ENCODE data around the gene NELL1. TPM values are rescaled to one million over a fixed set of nuclear protein-coding genes. Genes with fewer than 3 reads are reported as not detected.

The NELL1 gene
- total RNA-seq, 1 donor from 2014 or later, result not detected

GRCh38 chr11:20880094-20880493, 210.7 kb downstream of the NELL1 start:
- Mint-ChIP-seq H3K4me3 (no peak overlapping the region), H3K36me3 (peaks cover 2% of the 10 kb centered on the region), H3K9me3 (no peaks in the 10 kb centered on the region), H3K27ac (no peak overlapping the region), H3K4me1 (no peaks in the 10 kb centered on the region), H3K27me3 (ENCODE audit: insufficient read depth, low read depth) (no peaks in the 10 kb centered on the region)
- Histone ChIP-seq H4K20me1 (ENCODE audit: low read depth) (no peaks in the 10 kb centered on the region), H3K4me2 (no peak overlapping the region), H2AFZ (replicated peaks) (no peak overlapping the region), H3K27me3 (no peaks in the 10 kb centered on the region), H3K4me1 (peaks cover 8% of the 10 kb centered on the region), H3K4me3 (no peak overlapping the region), H3F3A (ENCODE audit: low read depth) (peaks cover 5% of the 10 kb centered on the region), H3K79me2 (ENCODE audit: low read depth) (no peaks in the 10 kb centered on the region), H3K36me3 (no peaks in the 10 kb centered on the region), H3K9me3 (ENCODE audit: low read depth) (no peaks in the 10 kb centered on the region), H3K9ac (no peak overlapping the region), H3K27ac (no peak overlapping the region)
- DNase-seq (ENCODE audit: low spot score), result no peak
- no peak for TF ChIP-seq EZH2 (IDR thresholded peaks at IDR 0.05)
- TF ChIP-seq, protein P1, sequence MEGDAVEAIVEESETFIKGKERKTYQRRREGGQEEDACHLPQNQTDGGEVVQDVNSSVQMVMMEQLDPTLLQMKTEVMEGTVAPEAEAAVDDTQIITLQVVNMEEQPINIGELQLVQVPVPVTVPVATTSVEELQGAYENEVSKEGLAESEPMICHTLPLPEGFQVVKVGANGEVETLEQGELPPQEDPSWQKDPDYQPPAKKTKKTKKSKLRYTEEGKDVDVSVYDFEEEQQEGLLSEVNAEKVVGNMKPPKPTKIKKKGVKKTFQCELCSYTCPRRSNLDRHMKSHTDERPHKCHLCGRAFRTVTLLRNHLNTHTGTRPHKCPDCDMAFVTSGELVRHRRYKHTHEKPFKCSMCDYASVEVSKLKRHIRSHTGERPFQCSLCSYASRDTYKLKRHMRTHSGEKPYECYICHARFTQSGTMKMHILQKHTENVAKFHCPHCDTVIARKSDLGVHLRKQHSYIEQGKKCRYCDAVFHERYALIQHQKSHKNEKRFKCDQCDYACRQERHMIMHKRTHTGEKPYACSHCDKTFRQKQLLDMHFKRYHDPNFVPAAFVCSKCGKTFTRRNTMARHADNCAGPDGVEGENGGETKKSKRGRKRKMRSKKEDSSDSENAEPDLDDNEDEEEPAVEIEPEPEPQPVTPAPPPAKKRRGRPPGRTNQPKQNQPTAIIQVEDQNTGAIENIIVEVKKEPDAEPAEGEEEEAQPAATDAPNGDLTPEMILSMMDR (IDR thresholded peaks at IDR 0.05), result no peak
- no peak for TF ChIP-seq EZH2phosphoT487 (IDR thresholded peaks at IDR 0.05)

DNA sequence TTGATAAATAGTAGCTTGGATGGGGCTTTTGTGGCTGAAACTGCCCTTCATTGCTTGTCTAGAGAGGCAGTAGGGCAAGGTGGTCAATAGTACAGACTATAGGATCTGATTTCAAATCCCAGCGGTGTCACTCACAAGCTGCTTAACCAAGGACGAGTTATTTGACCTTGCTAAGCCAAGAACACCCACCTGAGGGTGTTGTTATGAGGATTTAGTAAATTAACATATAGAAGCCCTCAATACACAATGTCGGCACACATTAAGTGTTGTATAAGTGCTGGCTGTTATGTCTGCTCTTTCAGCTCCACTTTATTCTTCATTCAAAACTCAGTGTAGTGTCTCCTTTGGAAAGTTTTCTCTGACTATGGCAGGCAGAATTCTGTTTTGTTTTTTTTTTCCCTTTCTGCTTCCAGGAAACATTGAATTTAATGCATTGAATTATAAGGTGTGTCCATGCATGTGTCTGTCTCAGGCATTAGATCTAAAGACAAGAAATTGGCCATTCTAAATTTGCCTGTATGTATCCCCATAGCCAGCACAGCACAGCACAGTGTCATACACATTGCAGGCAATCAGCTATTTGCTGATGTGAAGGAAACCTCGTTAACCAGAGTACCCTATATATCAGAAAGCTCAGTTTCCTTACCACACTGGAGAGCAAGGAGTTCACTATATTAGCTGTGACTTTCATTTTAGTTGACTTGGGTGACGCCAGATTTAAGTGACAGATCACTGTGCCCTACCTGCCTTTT, 212.1 kb downstream of the NELL1 start:
- no peak overlapping the region for H2AFZ ChIP-seq (replicated peaks)
- no peaks in the 10 kb centered on the region for H3F3A ChIP-seq (ENCODE audit: low read depth)
- no peaks in the 10 kb centered on the region for H4K20me1 ChIP-seq (ENCODE audit: low read depth)
- H3K9me3 ChIP-seq (ENCODE audit: low read depth), result no peaks in the 10 kb centered on the region
- H3K4me1 ChIP-seq, result no peaks in the 10 kb centered on the region
- H3K79me2 ChIP-seq (ENCODE audit: low read depth), result no peaks in the 10 kb centered on the region
- Mint-ChIP-seq H3K36me3 (peaks cover 2% of the 10 kb centered on the region), H3K27me3 (ENCODE audit: insufficient read depth, low read depth) (no peaks in the 10 kb centered on the region), H3K9me3 (no peaks in the 10 kb centered on the region), H3K27ac (no peak overlapping the region), H3K4me3 (no peak overlapping the region), H3K4me1 (no peaks in the 10 kb centered on the region)
- H3K36me3 ChIP-seq, result no peaks in the 10 kb centered on the region
- H3K4me2 ChIP-seq, result no peak overlapping the region
- H3K27ac ChIP-seq, result no peak overlapping the region
- H3K27me3 ChIP-seq, result no peaks in the 10 kb centered on the region
- no peak overlapping the region for H3K4me3 ChIP-seq
- H3K9ac ChIP-seq, result no peak overlapping the region
- TF ChIP-seq EZH2 (IDR thresholded peaks at IDR 0.05), result no peak
- DNase-seq (ENCODE audit: low spot score), result no peak

GRCh38 chr11:20887137-20887536, 217.8 kb downstream of the NELL1 start:
- Histone ChIP-seq H3K9me3 (ENCODE audit: low read depth) (no peaks in the 10 kb centered on the region), H3K4me3 (no peak overlapping the region), H3K36me3 (no peaks in the 10 kb centered on the region), H2AFZ (replicated peaks) (no peak overlapping the region), H3K4me2 (no peak overlapping the region), H4K20me1 (ENCODE audit: low read depth) (no peaks in the 10 kb centered on the region), H3K4me1 (no peaks in the 10 kb centered on the region), H3K27me3 (no peaks in the 10 kb centered on the region), H3K79me2 (ENCODE audit: low read depth) (no peaks in the 10 kb centered on the region), H3K9ac (no peak overlapping the region), H3K27ac (no peak overlapping the region), H3F3A (ENCODE audit: low read depth) (no peaks in the 10 kb centered on the region)
- Mint-ChIP-seq H3K4me1 (no peaks in the 10 kb centered on the region), H3K9me3 (peaks cover 3% of the 10 kb centered on the region), H3K27ac (no peak overlapping the region), H3K36me3 (peaks cover 2% of the 10 kb centered on the region), H3K4me3 (no peak overlapping the region), H3K27me3 (ENCODE audit: insufficient read depth, low read depth) (peaks cover 3% of the 10 kb centered on the region)
- no peak for DNase-seq (ENCODE audit: low spot score)
- TF ChIP-seq EZH2 (IDR thresholded peaks at IDR 0.05) (no peak), EZH2phosphoT487 (IDR thresholded peaks at IDR 0.05) (no peak)
- TF ChIP-seq, protein P1 (IDR thresholded peaks at IDR 0.05), result no peak

DNA sequence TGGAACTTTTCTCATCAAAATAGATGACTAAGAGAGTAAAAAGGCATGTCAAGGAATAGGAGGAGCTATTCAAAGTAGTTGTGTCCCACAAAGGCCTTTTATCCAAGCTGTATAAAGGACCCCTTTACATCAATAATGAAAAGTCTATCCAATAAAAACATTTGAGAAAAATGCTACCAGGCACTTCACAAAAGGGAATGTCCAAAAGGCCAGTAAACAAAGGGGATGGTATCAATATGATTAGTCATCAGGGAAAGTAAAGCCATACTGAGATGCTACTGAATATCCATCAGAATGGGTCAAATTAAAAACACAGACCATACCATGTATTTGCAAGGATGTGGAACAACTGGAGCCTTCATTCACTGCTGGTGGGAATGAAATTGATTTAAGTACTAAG, 224.9 kb downstream of the NELL1 start:
- Mint-ChIP-seq H3K36me3 (peaks cover 5% of the 10 kb centered on the region), H3K9me3 (peaks cover 10% of the 10 kb centered on the region), H3K27me3 (ENCODE audit: insufficient read depth, low read depth) (no peaks in the 10 kb centered on the region), H3K27ac (no peak overlapping the region), H3K4me3 (no peak overlapping the region), H3K4me1 (no peaks in the 10 kb centered on the region)
- no peaks in the 10 kb centered on the region for H3K27me3 ChIP-seq
- H3K4me3 ChIP-seq, result no peak overlapping the region
- H3K79me2 ChIP-seq (ENCODE audit: low read depth), result no peaks in the 10 kb centered on the region
- H3K36me3 ChIP-seq, result no peaks in the 10 kb centered on the region
- no peaks in the 10 kb centered on the region for H3F3A ChIP-seq (ENCODE audit: low read depth)
- no peaks in the 10 kb centered on the region for H3K4me1 ChIP-seq
- no peaks in the 10 kb centered on the region for H4K20me1 ChIP-seq (ENCODE audit: low read depth)
- H3K4me2 ChIP-seq, result no peak overlapping the region
- H2AFZ ChIP-seq (replicated peaks), result no peak overlapping the region
- no peak overlapping the region for H3K9ac ChIP-seq
- DNase-seq (ENCODE audit: low spot score), result no peak
- H3K27ac ChIP-seq, result no peak overlapping the region
- H3K9me3 ChIP-seq (ENCODE audit: low read depth), result no peaks in the 10 kb centered on the region
- TF ChIP-seq EZH2phosphoT487 (IDR thresholded peaks at IDR 0.05), result no peak
- TF ChIP-seq EZH2 (IDR thresholded peaks at IDR 0.05), result no peak
- TF ChIP-seq, protein P1 (IDR thresholded peaks at IDR 0.05), result no peak

All from neural progenitor cell (in vitro differentiated cells).